PC-9 (cell line): ENCODE measurements around the gene NCKIPSD. TPM values are rescaled to one million over a fixed set of nuclear protein-coding genes. Genes with fewer than 3 reads are reported as not detected.
A peak's percentile ranks its signal among the peaks of the same experiment; 100 is the strongest.

Experiments
- BruUV-seq: library from RNA; stranded (reverse); fragments of 400-500 nt; replicated peaks from 2 replicates; lab custom pipeline; 2021; lab: Mats Ljungman, UMichigan
- CTCF ChIA-PET: fragments of 300-600 bp; sonication (Branson Sonifier 250); formaldehyde crosslinking; loops from one replicate; lab custom pipeline; 2022; ENCODE audit warnings: antibody characterized with exemption; lab: Charles Lee
- POLR2A ChIA-PET: fragments of 300-600 bp; sonication (Branson Sonifier 250); formaldehyde crosslinking; loops from one replicate; lab custom pipeline; 2022; ENCODE audit warnings: antibody characterized with exemption; ENCODE audit not compliant: unreplicated experiment; lab: Charles Lee
- DNase-seq, 2 experiments: peaks; one replicate each; pipeline versions ENCODE4 v3.0.0 to v3.0.0-alpha.2; 2015 to 2022; ENCODE audit warnings: mixed read lengths in 1 of 2
- H2AFZ ChIP-seq: fragments of 200-600 bp; sonication (generic); 2 replicates; pipeline ENCODE4 v1.8.1; 2017; ENCODE audit warnings: antibody characterized with exemption
- H3F3A ChIP-seq: fragments of 200-600 bp; sonication (generic); 2 replicates; pipeline ENCODE4 v1.8.1; 2017; ENCODE audit warnings: antibody characterized with exemption, mild to moderate bottlenecking, low read depth; ENCODE audit not compliant: insufficient read depth
- H3K27ac ChIP-seq: fragments of 200-600 bp; sonication (generic); 2 replicates; pipeline ENCODE4 v1.6.1; 2016; ENCODE audit warnings: mixed run types
- H3K27me3 ChIP-seq: fragments of 200-600 bp; sonication (generic); 2 replicates; pipeline ENCODE4 v1.6.1; 2016; ENCODE audit warnings: low read depth, mixed run types; ENCODE audit not compliant: insufficient read depth
- H3K36me3 ChIP-seq: fragments of 200-600 bp; sonication (generic); 2 replicates; pipeline ENCODE4 v1.6.1; 2016; ENCODE audit warnings: low read depth, mixed run types
- H3K4me1 ChIP-seq: fragments of 200-600 bp; sonication (generic); replicated peaks from 2 replicates; pipeline ENCODE4 v1.6.1; 2016; ENCODE audit warnings: mixed run types; ENCODE audit not compliant: insufficient read depth
- H3K4me2 ChIP-seq: fragments of 200-600 bp; sonication (generic); 2 replicates; pipeline ENCODE4 v1.6.1; 2017; ENCODE audit warnings: mixed run types
- H3K4me3 ChIP-seq: fragments of 200-600 bp; sonication (generic); 2 replicates; pipeline ENCODE4 v1.6.1; 2016; ENCODE audit warnings: mixed run types
- H3K79me2 ChIP-seq: fragments of 200-600 bp; sonication (generic); 2 replicates; pipeline ENCODE4 v1.6.1; 2017; ENCODE audit warnings: low read depth, mixed run types
- H3K9me2 ChIP-seq: fragments of 200-600 bp; sonication (generic); 2 replicates; pipeline ENCODE4 v1.8.1; 2017; ENCODE audit warnings: mild to moderate bottlenecking; ENCODE audit not compliant: insufficient read depth
- H3K9me3 ChIP-seq: fragments of 200-600 bp; sonication (generic); 2 replicates; pipeline ENCODE4 v1.8.1; 2016; ENCODE audit warnings: low read depth; ENCODE audit not compliant: insufficient read depth
- H4K20me1 ChIP-seq: fragments of 200-600 bp; sonication (generic); 2 replicates; pipeline ENCODE4 v1.8.1; 2017; ENCODE audit not compliant: insufficient read depth
- CTCF ChIP-seq: fragments of 200-600 bp; sonication (generic); conservative IDR thresholded peaks from 2 replicates; pipeline ENCODE4 v1.6.1; 2017; ENCODE audit warnings: mixed run types, antibody characterized with exemption, mild to moderate bottlenecking, moderate library complexity
- EZH2 ChIP-seq: fragments of 200-600 bp; sonication (generic); IDR thresholded peaks from 2 replicates; pipeline ENCODE4 v1.8.0; 2017; ENCODE audit warnings: antibody characterized with exemption, low read depth
- intact Hi-C: fragments of 100-400 bp; cut with micrococcal nuclease; formaldehyde crosslinking; loops from one replicate; pipeline ENCODE4 v1.10.0; 2022; ENCODE audit not compliant: unreplicated experiment
- total RNA-seq: library from RNA; stranded (reverse); gene quantifications from 2 replicates; pipeline ENCODE4 v1.2.3, GENCODE V29; 2021

Gene NCKIPSD
- total RNA-seq, 1 experiment from 2014 or later, result 53.3 TPM

DNA sequence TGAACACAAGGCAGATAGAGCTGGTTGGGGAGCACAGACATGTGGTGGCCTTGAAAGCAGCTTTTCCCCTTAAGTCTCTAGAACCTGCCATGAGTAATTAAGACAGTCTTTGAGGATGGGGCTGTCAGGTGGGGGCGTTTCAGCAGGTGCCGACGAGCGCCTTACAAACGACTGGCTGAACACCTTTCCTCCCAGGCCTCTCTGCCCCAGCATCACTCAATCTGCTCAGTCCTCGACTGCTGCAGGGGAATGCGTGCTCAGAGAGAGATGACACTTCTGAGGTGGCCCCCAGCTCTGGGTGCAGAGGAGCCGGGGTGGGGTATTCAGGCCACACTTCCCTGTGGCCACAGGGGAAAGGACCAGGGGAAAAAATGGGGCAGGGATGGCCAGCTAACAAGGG is 8.1 kb upstream of the NCKIPSD start:
- Histone ChIP-seq H3F3A (peaks cover 49% of the 10 kb centered on the region), H3K4me3 (no peak overlapping the region), H3K9me2 (no peaks in the 10 kb centered on the region), H3K79me2 (peaks cover 46% of the 10 kb centered on the region), H3K27ac (no peak overlapping the region), H3K27me3 (no peaks in the 10 kb centered on the region), H3K4me2 (no peak overlapping the region), H3K9me3 (no peaks in the 10 kb centered on the region), H3K4me1 (peaks cover 18% of the 10 kb centered on the region), H2AFZ (no peak overlapping the region), H3K36me3 (peaks cover 13% of the 10 kb centered on the region), H4K20me1 (peaks cover 62% of the 10 kb centered on the region)
- no peak for TF ChIP-seq CTCF
- no peak for TF ChIP-seq EZH2
- intact Hi-C loops, result no loop called here
- ChIA-PET POLR2A (no interaction called here), CTCF (no interaction called here)
- TSS peak; percentile 9 for BruUV-seq
- DNase-seq, result no peak

GRCh38 chr3:48692551-48692950 is 6.8 kb upstream of the NCKIPSD start:
- Histone ChIP-seq H4K20me1 (peaks cover 55% of the 10 kb centered on the region), H3F3A (peaks cover 51% of the 10 kb centered on the region), H3K79me2 (peaks cover 33% of the 10 kb centered on the region), H3K9me3 (no peaks in the 10 kb centered on the region), H3K9me2 (no peaks in the 10 kb centered on the region), H3K4me3 (no peak overlapping the region), H3K4me1 (peaks cover 18% of the 10 kb centered on the region), H3K27me3 (no peaks in the 10 kb centered on the region), H3K27ac (no peak overlapping the region), H2AFZ (no peak overlapping the region), H3K36me3 (peaks cover 13% of the 10 kb centered on the region), H3K4me2 (no peak overlapping the region)
- intact Hi-C loops, result no loop called here
- no peak for TF ChIP-seq EZH2
- POLR2A ChIA-PET, result no interaction called here
- no TSS peak for BruUV-seq
- no peak for DNase-seq
- CTCF ChIA-PET, result no interaction called here

DNA sequence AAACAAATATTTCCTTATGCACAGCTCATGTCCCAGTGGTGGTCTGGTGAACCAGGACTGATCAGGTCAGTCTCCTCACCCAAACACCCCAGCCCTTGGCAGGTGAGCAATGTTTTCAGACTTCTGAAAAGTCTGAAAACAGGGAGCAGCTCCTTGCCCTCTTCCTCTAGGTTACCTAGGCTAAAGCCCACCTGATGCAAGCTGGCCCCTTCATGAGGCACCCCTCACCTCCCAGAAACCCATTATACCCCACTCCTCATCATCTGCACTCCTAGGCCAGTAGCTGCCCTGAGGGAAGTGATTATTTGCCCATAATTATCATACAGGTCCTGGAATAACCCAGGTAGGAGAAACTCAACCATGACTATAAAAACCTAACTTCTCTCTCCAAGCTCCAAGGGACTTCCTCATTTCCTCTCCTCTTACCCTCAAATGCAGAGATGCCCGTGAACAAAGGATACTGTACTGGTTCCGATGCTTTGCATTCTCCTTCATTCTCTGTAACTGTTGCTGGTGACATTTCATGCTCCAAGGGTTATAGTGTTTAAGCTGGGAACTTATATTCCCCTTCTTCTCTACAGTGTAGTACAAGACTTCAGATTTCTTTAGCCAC is 5.2 kb upstream of the NCKIPSD start:
- Histone ChIP-seq H3K36me3 (peaks cover 13% of the 10 kb centered on the region), H3K79me2 (peaks cover 20% of the 10 kb centered on the region; the same call in 1 of the 2 replicates)
- TF ChIP-seq CTCF (no peak), EZH2 (no peak)

More for the DNA sequence above, 5.2 kb upstream of the NCKIPSD start:
- H3K9me2 ChIP-seq, result no peaks in the 10 kb centered on the region
- intact Hi-C loops, result no loop called here
- H3K27me3 ChIP-seq, result no peaks in the 10 kb centered on the region
- POLR2A ChIA-PET, result interaction anchor here (0.6 kb wide), 1 partner anchor 29 kb away, joined by 4 read pairs; no protein-coding TSS in a partner anchor
- no peak overlapping the region for H3K27ac ChIP-seq
- CTCF ChIA-PET, result interaction anchor here (0.7 kb wide), 1 partner anchor 498 kb away, joined by 3 read pairs; no protein-coding TSS in a partner anchor
- no peak for DNase-seq
- H3K4me3 ChIP-seq, result no peak overlapping the region
- no peak overlapping the region for H2AFZ ChIP-seq
- H3F3A ChIP-seq, result peaks cover 49% of the 10 kb centered on the region
- H4K20me1 ChIP-seq, result peaks cover 42% of the 10 kb centered on the region
- no peaks in the 10 kb centered on the region for H3K9me3 ChIP-seq
- no peak overlapping the region for H3K4me2 ChIP-seq
- H3K4me1 ChIP-seq, result peaks cover 18% of the 10 kb centered on the region
- BruUV-seq, result no TSS peak
